SK-N-MC (cell line): ENCODE measurements around the gene PDE4D.

ENCODE experiments used
- DNase-seq: peaks from one replicate; pipeline ENCODE4 v3.0.0-alpha.2; 2011; ENCODE audit warnings: low read depth, low spot score
- H3K27ac ChIP-seq: fragments of 200-600 bp; sonication (generic); 2 replicates; pipeline ENCODE4 v1.5.1; 2016; ENCODE audit warnings: mixed run types
- H3K36me3 ChIP-seq: fragments of 200-600 bp; sonication (generic); 2 replicates; pipeline ENCODE4 v1.6.1; 2017; ENCODE audit warnings: antibody characterized with exemption, low read length, mixed read lengths; ENCODE audit not compliant: insufficient read depth
- H3K4me3 ChIP-seq: fragments of 200-600 bp; sonication (generic); 2 replicates; pipeline ENCODE4 v1.5.1; 2016
- H3K9ac ChIP-seq: fragments of 200-600 bp; sonication (generic); 2 replicates; pipeline ENCODE4 v1.8.0; 2017; ENCODE audit warnings: mixed run types, mixed read lengths; ENCODE audit not compliant: insufficient read length
- H3K9me3 ChIP-seq: fragments of 200-600 bp; sonication (generic); 2 replicates; pipeline ENCODE4 v1.6.1; 2017; ENCODE audit warnings: low read depth, mild to moderate bottlenecking, antibody characterized with exemption, low read length, moderate library complexity, mixed read lengths
- EZH2 ChIP-seq: fragments of 200-600 bp; sonication (generic); IDR thresholded peaks from one replicate; pipeline ENCODE4 v1.6.1; 2017; ENCODE audit warnings: antibody characterized with exemption
- FOXP2 ChIP-seq: optimal IDR thresholded peaks from 2 replicates; pipeline ENCODE3; 2011; ENCODE audit warnings: mild to moderate bottlenecking, moderate library complexity; ENCODE audit not compliant: insufficient read depth; ENCODE audit errors: extremely low read length, control extremely low read depth
- POLR2AphosphoS5 ChIP-seq: IDR thresholded peaks from 2 replicates; pipeline ENCODE4 v1.6.1; 2012; ENCODE audit warnings: mild to moderate bottlenecking, low read depth, low read length, borderline replicate concordance

The PDE4D gene

GRCh38 chr5:59285300-59286016 is 608.1 kb downstream of the PDE4D start:
- no peak overlapping the region for H3K4me3 ChIP-seq
- H3K9me3 ChIP-seq: no peaks in the 10 kb centered on the region
- no peaks in the 10 kb centered on the region for H3K36me3 ChIP-seq
- TF ChIP-seq EZH2: no peak
- no peak for TF ChIP-seq POLR2AphosphoS5
- TF ChIP-seq FOXP2: no peak
- no peak overlapping the region for H3K27ac ChIP-seq
- DNase-seq: no peak
- H3K9ac ChIP-seq: no peak overlapping the region

- no peak overlapping the region for H3K27ac ChIP-seq
- no peaks in the 10 kb centered on the region for H3K9me3 ChIP-seq
- no peak for TF ChIP-seq FOXP2
- TF ChIP-seq POLR2AphosphoS5: no peak
- no peak for TF ChIP-seq EZH2
- H3K9ac ChIP-seq: no peak overlapping the region
- H3K4me3 ChIP-seq: no peak overlapping the region
- no peak for DNase-seq
- no peaks in the 10 kb centered on the region for H3K36me3 ChIP-seq
Observed at GRCh38 chr5:59282726-59283125, 610.8 kb downstream of the PDE4D start.

GRCh38 chr5:59279979-59280378 is 613.5 kb downstream of the PDE4D start:
- TF ChIP-seq FOXP2 (no peak), EZH2 (no peak), POLR2AphosphoS5 (no peak)
- Histone ChIP-seq H3K27ac (no peak overlapping the region), H3K9me3 (no peaks in the 10 kb centered on the region), H3K4me3 (no peak overlapping the region), H3K9ac (no peak overlapping the region), H3K36me3 (no peaks in the 10 kb centered on the region)
- DNase-seq: no peak

DNA sequence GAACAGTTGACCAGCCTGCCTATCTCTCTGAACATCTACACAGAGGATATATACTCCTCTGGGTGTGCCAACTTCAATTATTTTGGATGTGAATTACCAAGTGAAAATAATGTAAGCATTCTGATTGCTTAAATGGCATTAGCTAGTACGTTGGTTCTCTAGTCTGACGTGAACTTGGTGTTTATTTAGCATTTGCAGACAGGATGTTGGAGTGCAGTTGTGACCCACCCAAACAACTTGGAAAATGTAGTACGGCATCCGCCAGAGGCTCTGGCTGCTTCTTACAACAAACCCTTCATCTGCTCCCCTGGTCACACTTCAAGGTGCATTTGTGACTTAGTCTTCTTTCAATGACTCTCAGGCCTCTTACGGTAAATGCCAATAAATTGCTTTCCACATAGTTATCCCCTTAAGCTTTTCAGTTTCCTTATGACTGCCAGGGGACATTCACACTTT is 616.6 kb downstream of the PDE4D start:
- no peaks in the 10 kb centered on the region for H3K36me3 ChIP-seq
- DNase-seq: no peak
- no peak for TF ChIP-seq EZH2
- H3K9ac ChIP-seq: no peak overlapping the region
- peak overlapping the region; percentile 83; the same call in 1 of the 2 replicates for H3K27ac ChIP-seq
- H3K9me3 ChIP-seq: no peaks in the 10 kb centered on the region
- H3K4me3 ChIP-seq: peak overlapping the region; percentile 79

- Histone ChIP-seq H3K27ac (peak overlapping the region; percentile 83), H3K9me3 (no peaks in the 10 kb centered on the region), H3K36me3 (no peaks in the 10 kb centered on the region), H3K9ac (peak overlapping the region; percentile 58), H3K4me3 (peak overlapping the region; percentile 79)
- peak; percentile 44 for TF ChIP-seq FOXP2
- no peak for TF ChIP-seq EZH2
- peak; percentile 57 for DNase-seq
Observed at GRCh38 chr5:59276325-59276675, 617.2 kb downstream of the PDE4D start.

GRCh38 chr5:59275510-59276324 is 617.8 kb downstream of the PDE4D start:
- TF ChIP-seq POLR2AphosphoS5 (no peak), EZH2 (no peak), FOXP2 (no peak)
- H3K9ac ChIP-seq: peak overlapping the region; percentile 58
- peak overlapping the region; percentile 83 for H3K27ac ChIP-seq
- H3K9me3 ChIP-seq: no peaks in the 10 kb centered on the region
- H3K36me3 ChIP-seq: no peaks in the 10 kb centered on the region
- H3K4me3 ChIP-seq: peak overlapping the region; percentile 79
- no peak for DNase-seq

GRCh38 chr5:59275170-59275509 is 618.4 kb downstream of the PDE4D start:
- H3K9me3 ChIP-seq: no peaks in the 10 kb centered on the region
- TF ChIP-seq POLR2AphosphoS5: no peak
- no peak for DNase-seq
- H3K36me3 ChIP-seq: no peaks in the 10 kb centered on the region
- H3K27ac ChIP-seq: peak overlapping the region; percentile 83; the same call in 1 of the 2 replicates
- H3K9ac ChIP-seq: peak overlapping the region; percentile 58
- peak overlapping the region; percentile 79 for H3K4me3 ChIP-seq

DNA sequence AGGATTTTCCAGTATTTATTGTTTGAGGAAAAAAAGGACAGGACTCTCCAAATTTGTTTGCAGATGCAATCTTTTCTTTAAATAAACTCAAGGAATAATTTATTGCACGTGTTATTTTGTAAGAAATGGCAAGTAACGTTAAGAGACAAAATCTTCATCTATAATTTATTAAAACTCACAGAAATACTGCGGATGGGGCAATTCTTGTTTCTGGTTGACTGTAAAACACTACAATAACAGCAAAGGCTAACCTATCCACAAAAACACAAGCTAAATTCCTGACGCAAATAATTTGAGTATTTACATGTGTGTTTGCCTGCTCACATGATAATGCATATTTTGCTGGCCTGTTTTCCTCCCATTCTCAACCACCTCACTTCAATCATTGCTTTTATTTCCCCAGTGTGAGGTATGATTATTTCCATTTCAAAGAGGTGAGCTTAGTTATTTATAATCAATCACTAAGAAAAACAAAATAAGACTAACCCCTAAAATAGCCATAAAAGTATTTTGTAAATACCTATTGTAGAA is 619.4 kb downstream of the PDE4D start:
- Histone ChIP-seq H3K36me3 (no peaks in the 10 kb centered on the region), H3K9ac (peak overlapping the region; percentile 58), H3K27ac (no peak overlapping the region), H3K4me3 (peak overlapping the region; percentile 79), H3K9me3 (no peaks in the 10 kb centered on the region)
- no peak for DNase-seq
- TF ChIP-seq POLR2AphosphoS5 (no peak), EZH2 (no peak), FOXP2 (no peak)
